GM12875 (cell line): ENCODE data around the gene CTSZ.

Experiments used
- H3K4me3 ChIP-seq: one replicate; pipeline ENCODE4 v1.5.1; 2011; ENCODE audit warnings: low read depth, low read length, control low read depth
- TF ChIP-seq, protein P1 (sequence below): IDR thresholded peaks from 2 replicates; pipeline ENCODE4 v1.5.1; 2011; ENCODE audit warnings: low read depth, mild to moderate bottlenecking, control low read depth, inconsistent platforms, low read length, moderate library complexity, borderline replicate concordance; ENCODE audit not compliant: insufficient read depth

The CTSZ gene

DNA sequence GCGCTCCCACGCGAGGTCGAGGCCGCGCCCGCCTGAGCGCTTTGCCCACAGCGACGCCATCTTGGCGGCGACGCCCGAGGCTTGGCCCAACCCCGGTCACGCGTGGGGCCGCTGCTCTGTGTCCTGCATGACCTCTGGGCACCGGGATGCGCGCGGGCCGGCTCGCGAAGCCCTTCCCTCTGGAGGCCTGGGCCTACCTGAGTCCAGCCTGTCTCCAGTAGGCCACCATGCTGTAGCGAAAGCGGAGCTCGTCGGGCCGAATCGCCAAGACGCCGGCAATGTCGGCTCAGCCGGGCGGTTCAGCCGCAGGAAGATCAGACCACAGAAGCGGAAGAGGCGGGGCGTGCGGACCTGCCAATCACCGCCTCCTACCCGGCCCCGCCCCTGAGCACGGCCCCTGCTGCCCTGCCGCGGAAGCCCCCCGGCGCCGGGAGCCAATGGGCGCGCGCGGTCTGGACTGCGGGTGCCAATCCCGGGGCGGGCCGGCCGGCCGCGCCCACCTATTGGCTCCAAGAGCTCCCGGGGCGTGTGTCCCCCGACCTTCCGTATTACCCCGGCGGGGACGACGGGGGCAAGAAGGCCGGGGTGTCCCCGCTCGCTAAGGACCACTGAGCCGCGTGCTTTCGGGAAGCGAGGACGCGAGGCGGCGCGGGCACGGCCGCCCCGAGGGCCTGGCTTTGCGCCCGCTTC is 25.1 kb upstream of the CTSZ start, which contains the start of gene ATP5F1E:
TSS of gene ATP5F1E (minus strand) at position 313 of the 690 bp plus-strand sequence. CDS start at position 229, 84 bp downstream.
- TF ChIP-seq, protein P1, sequence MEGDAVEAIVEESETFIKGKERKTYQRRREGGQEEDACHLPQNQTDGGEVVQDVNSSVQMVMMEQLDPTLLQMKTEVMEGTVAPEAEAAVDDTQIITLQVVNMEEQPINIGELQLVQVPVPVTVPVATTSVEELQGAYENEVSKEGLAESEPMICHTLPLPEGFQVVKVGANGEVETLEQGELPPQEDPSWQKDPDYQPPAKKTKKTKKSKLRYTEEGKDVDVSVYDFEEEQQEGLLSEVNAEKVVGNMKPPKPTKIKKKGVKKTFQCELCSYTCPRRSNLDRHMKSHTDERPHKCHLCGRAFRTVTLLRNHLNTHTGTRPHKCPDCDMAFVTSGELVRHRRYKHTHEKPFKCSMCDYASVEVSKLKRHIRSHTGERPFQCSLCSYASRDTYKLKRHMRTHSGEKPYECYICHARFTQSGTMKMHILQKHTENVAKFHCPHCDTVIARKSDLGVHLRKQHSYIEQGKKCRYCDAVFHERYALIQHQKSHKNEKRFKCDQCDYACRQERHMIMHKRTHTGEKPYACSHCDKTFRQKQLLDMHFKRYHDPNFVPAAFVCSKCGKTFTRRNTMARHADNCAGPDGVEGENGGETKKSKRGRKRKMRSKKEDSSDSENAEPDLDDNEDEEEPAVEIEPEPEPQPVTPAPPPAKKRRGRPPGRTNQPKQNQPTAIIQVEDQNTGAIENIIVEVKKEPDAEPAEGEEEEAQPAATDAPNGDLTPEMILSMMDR, result no peak
- peak within 1 kb of the TSS; percentile 77 for H3K4me3 ChIP-seq

DNA sequence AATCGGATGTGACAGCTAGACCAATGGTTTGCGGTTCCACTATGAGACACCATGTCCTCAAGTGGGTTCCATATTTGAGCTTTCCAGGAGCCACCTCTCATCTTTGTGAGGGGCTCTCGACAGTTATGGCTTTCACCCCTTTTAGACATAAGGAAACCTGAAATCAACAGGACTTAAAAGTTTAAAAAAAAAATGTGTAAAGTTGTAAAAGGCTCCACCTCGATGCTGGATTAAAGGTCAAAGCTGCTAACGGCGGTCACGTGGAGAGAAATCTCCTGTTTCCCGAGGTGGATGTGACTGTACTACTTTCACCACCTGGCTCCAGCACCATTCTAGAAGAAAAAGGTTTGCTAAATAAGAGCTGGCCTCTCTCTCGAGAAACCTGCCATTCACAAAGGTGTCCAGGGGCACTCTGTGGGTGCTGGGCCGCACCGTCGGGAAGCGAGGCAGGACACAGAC is 24.5 kb upstream of the CTSZ start:
- TF ChIP-seq, protein P1, result no peak
- peak overlapping the region; percentile 77 for H3K4me3 ChIP-seq

DNA sequence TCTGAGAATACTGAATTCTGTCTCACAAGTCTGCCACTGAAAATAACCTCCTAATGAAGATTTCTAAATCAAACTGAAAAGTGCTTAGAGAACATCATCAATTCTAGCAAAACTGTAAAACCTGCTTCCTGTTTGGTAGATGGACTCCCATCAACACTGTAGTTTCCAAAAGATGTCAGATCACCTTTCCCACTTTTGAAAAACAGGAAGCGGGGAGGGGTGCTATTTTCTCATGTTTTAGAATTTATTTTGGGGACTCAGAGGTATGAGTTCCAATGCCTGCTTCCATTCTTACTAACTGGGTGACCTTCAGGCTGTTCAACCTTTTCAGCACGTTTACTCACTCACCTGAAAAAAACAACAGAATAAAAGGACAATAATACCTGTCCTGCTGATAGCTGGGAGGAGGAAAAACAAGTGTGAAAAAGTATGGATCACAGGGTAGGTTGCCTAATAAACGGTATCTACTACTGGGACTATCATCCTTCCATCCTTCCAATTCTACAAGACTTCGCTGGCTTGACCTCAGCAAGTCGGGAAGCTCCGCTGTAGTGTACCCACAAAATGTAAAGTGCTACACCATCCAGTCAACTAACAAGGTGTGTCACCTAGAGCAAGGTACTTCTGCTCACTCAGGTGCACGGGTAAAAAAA is 24.0 kb upstream of the CTSZ start:
- TF ChIP-seq, protein P1, result no peak
- peak overlapping the region; percentile 77 for H3K4me3 ChIP-seq

DNA sequence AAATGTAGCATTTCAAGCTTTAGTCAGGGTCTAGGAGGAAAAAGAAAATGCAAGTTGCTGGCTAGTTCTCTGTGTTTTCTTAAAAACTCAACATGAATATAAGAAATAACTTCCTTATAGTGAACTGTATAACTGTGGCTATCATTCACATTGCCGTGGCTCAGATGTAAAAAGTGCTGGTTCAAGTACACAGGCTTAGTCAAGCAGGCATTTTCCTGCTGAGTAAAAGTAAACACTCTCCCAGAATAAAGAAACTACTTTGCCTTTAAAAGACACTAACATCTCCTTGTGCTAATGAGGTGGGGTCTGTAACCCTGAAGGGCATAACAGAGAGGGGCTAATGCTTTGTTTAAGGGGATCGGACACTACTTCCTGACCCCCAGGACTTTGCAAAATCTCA is 21.8 kb upstream of the CTSZ start:
- no peak overlapping the region for H3K4me3 ChIP-seq

GRCh38 chr20:59027741-59028320 is 20.8 kb upstream of the CTSZ start:
- TF ChIP-seq, protein P1, result no peak
- no peak overlapping the region for H3K4me3 ChIP-seq

More for the DNA sequence above, 21.8 kb upstream of the CTSZ start:
- TF ChIP-seq, protein P1, result no peak

GRCh38 chr20:59026904-59027740 is 20.1 kb upstream of the CTSZ start:
- TF ChIP-seq, protein P1, result no peak
- H3K4me3 ChIP-seq, result no peak overlapping the region
